ENCODE data around the gene LAMA2. TPM values are rescaled to one million over a fixed set of nuclear protein-coding genes. Genes with fewer than 3 reads are reported as not detected.

LAMA2 gene
- total and polyA plus RNA-seq, 2 experiments from 2014 or later: 0.91 to 6.4 TPM

DNA sequence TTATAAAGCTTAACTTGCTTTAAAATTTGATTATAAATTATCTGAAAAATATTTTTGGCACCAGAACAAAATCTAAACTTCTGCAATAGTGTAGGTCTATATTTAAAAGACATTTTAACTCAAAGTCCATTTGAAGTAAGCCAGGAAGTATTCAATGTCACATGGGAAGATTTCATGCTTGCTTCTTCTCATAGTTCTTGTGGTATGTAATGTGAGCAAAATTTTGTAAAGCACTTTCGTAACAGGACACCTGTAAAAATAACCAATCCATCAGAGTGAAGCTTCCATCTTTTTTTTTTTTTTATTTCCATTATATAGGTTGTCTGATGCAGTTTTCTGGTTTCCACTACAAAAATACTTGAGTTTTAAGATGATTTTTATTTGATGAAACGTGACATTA is 386.1 kb downstream of the LAMA2 start (continued):
- TF ChIP-seq JUNB (IDR thresholded peaks at IDR 0.05; ENCODE audit: unreplicated experiment) (no peak), ZNF114 (CRISPR knock-in tag; IDR thresholded peaks at IDR 0.05) (no peak), CTCF (conservative IDR thresholded peaks at IDR 0.05; ENCODE audit: low read depth in 2 of 2) (no peak)

DNA sequence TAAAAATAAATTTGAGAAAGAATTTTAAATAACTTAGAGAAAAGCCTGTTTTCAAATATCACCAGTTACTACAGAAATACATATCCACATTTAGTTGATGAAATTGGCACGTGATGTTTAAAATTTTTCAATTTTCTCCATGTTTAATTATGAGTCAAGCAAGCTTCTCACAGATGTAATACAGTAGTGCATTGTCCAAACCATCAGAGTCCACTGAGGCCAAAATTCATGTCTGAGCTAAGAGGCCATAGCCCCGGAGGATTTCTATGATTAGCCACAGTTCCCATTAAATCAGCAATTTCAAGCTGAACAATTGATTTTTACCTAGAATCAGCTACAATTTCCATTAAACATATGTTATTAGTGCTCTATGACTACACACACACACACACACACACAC is 387.0 kb downstream of the LAMA2 start:
- no peaks in the 10 kb centered on the region for H3K9me2 ChIP-seq (ENCODE audit: insufficient read depth)
- no peak for TF ChIP-seq NANOG (IDR thresholded peaks at IDR 0.05; ENCODE audit: borderline replicate concordance)
- Mint-ChIP-seq H3K27me3 (ENCODE audit: insufficient read depth, low read depth, poor library complexity) (no peaks in the 10 kb centered on the region), H3K27ac (no peak overlapping the region), H3K4me3 (no peak overlapping the region), H3K9me3 (no peaks in the 10 kb centered on the region), H3K36me3 (ENCODE audit: low read depth) (no peaks in the 10 kb centered on the region), H3K4me1 (peaks cover 25% of the 10 kb centered on the region)
- no peaks in the 10 kb centered on the region for H4K20me1 ChIP-seq (replicated peaks; ENCODE audit: insufficient read depth)
- ATAC-seq (no peak), DNase-seq (ENCODE audit: low spot score) (no peak)
- H2AFZ ChIP-seq: no peak overlapping the region
- no peak overlapping the region for H3K27ac ChIP-seq (ENCODE audit: low read depth)
- no peak overlapping the region for H3K4me2 ChIP-seq
- no peak overlapping the region for H3K4me3 ChIP-seq
- H3K27me3 ChIP-seq (ENCODE audit: insufficient read depth): no peaks in the 10 kb centered on the region
- no peaks in the 10 kb centered on the region for H3K79me2 ChIP-seq (replicated peaks; ENCODE audit: insufficient read depth)
- H3K4me1 ChIP-seq (ENCODE audit: insufficient read depth): peaks cover 25% of the 10 kb centered on the region; the same call in 1 of the 2 replicates
- no peaks in the 10 kb centered on the region for H3K36me3 ChIP-seq (ENCODE audit: insufficient read depth)
- no peaks in the 10 kb centered on the region for H3F3A ChIP-seq (replicated peaks; ENCODE audit: low read depth)

GRCh38 chr6:129270450-129270849 is 387.5 kb downstream of the LAMA2 start:
- ATAC-seq: no peak
- no peaks in the 10 kb centered on the region for H3F3A ChIP-seq (replicated peaks; ENCODE audit: low read depth)
- 0 out of 2 replicates have a peak overlapping the region, but pooled peaks have one; percentile 40 for H3K27ac Mint-ChIP-seq
- peaks cover 25% of the 10 kb centered on the region for H3K4me1 Mint-ChIP-seq
- no peaks in the 10 kb centered on the region for H3K36me3 ChIP-seq (ENCODE audit: insufficient read depth)
- no peaks in the 10 kb centered on the region for H3K9me2 ChIP-seq (ENCODE audit: insufficient read depth)
- no peaks in the 10 kb centered on the region for H3K9me3 Mint-ChIP-seq
- H3K4me1 ChIP-seq (ENCODE audit: insufficient read depth): peaks cover 25% of the 10 kb centered on the region; the same call in 1 of the 2 replicates
- no peak overlapping the region for H3K4me3 ChIP-seq
- no peaks in the 10 kb centered on the region for H3K79me2 ChIP-seq (replicated peaks; ENCODE audit: insufficient read depth)
- H3K27ac ChIP-seq (ENCODE audit: low read depth): no peak overlapping the region
- no peaks in the 10 kb centered on the region for H3K36me3 Mint-ChIP-seq (ENCODE audit: low read depth)
- H2AFZ ChIP-seq: no peak overlapping the region
- H3K27me3 ChIP-seq (ENCODE audit: insufficient read depth): no peaks in the 10 kb centered on the region
- no peak for DNase-seq (ENCODE audit: low spot score)
- TF ChIP-seq STAT1 (IDR thresholded peaks at IDR 0.05; ENCODE audit: unreplicated experiment): no peak
- H3K4me2 ChIP-seq: 0 out of 2 replicates have a peak overlapping the region, but pooled peaks have one; percentile 7
- no peaks in the 10 kb centered on the region for H4K20me1 ChIP-seq (replicated peaks; ENCODE audit: insufficient read depth)
- no peaks in the 10 kb centered on the region for H3K27me3 Mint-ChIP-seq (ENCODE audit: insufficient read depth, low read depth, poor library complexity)
- H3K4me3 Mint-ChIP-seq: no peak overlapping the region

- H3K4me3 Mint-ChIP-seq: no peak overlapping the region
- no peaks in the 10 kb centered on the region for H3K27me3 Mint-ChIP-seq (ENCODE audit: insufficient read depth, low read depth, poor library complexity)
- H3K4me1 Mint-ChIP-seq: peaks cover 29% of the 10 kb centered on the region
- ATAC-seq (no peak), DNase-seq (ENCODE audit: low spot score) (peak; percentile 40)
- Histone ChIP-seq H3K4me3 (no peak overlapping the region), H3K36me3 (ENCODE audit: insufficient read depth) (no peaks in the 10 kb centered on the region), H3K27me3 (ENCODE audit: insufficient read depth) (no peaks in the 10 kb centered on the region), H3K4me1 (ENCODE audit: insufficient read depth) (peaks cover 29% of the 10 kb centered on the region; the same call in 1 of the 2 replicates), H2AFZ (no peak overlapping the region), H3K4me2 (no peak overlapping the region), H3K9me2 (ENCODE audit: insufficient read depth) (no peaks in the 10 kb centered on the region), H3F3A (replicated peaks; ENCODE audit: low read depth) (no peaks in the 10 kb centered on the region), H3K27ac (ENCODE audit: low read depth) (no peak overlapping the region), H3K79me2 (replicated peaks; ENCODE audit: insufficient read depth) (no peaks in the 10 kb centered on the region), H4K20me1 (replicated peaks; ENCODE audit: insufficient read depth) (no peaks in the 10 kb centered on the region)
- H3K36me3 Mint-ChIP-seq (ENCODE audit: low read depth): no peaks in the 10 kb centered on the region
- no peaks in the 10 kb centered on the region for H3K9me3 Mint-ChIP-seq
- TF ChIP-seq JUNB (IDR thresholded peaks at IDR 0.05; ENCODE audit: unreplicated experiment): no peak
- peak; percentile 55 for TF ChIP-seq ZNF462 (CRISPR knock-in tag; IDR thresholded peaks at IDR 0.05)
- no peak overlapping the region for H3K27ac Mint-ChIP-seq
These were observed 390.2 kb downstream of the LAMA2 start for GRCh38 chr6:129273161-129273560.
